Endothelial cell of hepatic sinusoid (primary cell): ENCODE measurements around the gene ZNF608.

Source experiments
- in situ Hi-C: cut with HindIII; loops from 2 replicates; pipeline ENCODE4 v1.10.0; 2017; ENCODE audit warnings: low sequenced_read_pairs

ZNF608 gene

DNA sequence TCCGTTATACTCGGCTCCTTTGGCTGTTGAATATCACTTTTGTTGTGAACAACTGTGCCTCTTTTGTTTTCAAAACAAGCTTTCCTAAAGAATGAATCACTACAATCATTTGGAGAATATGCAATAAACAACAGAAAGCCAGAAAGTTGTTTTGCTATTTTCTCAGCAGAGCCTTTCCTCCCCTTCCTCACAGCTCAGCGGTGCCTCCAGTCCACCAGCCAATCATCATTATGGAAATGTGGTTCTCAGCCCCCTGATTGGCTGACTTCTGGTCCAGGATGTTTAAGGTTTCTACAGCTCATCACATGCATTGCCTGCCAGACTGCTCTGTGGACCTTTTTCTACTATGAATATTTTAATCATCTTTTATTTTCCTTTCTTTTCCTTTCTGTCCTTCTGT lies 9.1 kb upstream of the ZNF608 start:
- in situ Hi-C loops: no loop called here

DNA sequence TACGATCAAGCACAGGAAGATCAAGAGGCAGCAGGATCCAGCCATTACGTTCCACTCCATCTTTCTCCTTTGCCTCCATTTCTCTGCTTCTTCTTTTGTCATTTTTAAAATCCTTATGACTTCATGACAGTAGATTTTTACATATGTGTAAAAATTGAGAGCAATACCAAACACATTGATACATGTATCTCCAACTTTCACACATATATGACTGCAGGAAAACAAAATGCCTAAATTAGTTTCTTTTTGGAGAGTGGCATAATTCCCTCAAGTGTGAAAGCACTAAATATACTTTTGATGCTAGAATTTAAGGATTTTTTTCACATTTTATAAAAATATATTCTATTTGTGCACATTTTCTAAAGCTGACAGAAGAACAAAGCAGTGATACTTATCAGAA lies 8.6 kb upstream of the ZNF608 start:
- in situ Hi-C loops: no loop called here

DNA sequence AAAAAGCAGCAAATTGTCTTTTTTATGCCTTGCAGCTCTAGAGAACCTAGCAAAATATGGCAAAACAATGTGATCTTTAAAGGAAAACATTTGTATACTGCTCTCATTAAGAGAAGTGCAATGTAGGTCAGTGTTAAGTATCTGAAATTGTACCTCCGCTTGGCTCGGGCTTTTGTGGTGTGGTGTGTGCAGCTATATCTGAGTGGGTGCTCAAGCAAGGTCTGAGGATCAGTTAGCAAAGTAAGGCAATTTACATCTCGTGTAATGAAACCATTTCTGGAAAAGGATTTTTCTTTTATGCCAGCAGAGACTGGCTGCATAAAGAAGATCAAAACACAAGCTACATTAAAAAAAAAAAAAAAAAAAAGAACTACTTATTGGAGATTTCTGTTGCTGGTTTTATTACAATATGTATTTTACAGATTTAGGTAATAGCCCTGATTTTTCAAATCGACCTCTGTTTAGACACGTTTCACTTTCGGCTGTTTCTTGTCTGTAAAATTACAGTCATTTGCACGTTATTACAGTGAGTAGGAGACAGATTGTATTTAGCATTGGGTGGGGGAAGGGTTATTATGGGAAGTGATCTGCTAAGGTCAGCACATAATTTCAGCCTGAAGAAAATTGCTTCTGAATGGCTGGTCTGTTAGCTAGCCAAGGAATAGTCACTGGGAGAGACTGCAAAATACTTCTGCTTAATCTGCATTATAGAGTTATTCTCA lies 7.9 kb upstream of the ZNF608 start:
- in situ Hi-C loops: no loop called here

DNA sequence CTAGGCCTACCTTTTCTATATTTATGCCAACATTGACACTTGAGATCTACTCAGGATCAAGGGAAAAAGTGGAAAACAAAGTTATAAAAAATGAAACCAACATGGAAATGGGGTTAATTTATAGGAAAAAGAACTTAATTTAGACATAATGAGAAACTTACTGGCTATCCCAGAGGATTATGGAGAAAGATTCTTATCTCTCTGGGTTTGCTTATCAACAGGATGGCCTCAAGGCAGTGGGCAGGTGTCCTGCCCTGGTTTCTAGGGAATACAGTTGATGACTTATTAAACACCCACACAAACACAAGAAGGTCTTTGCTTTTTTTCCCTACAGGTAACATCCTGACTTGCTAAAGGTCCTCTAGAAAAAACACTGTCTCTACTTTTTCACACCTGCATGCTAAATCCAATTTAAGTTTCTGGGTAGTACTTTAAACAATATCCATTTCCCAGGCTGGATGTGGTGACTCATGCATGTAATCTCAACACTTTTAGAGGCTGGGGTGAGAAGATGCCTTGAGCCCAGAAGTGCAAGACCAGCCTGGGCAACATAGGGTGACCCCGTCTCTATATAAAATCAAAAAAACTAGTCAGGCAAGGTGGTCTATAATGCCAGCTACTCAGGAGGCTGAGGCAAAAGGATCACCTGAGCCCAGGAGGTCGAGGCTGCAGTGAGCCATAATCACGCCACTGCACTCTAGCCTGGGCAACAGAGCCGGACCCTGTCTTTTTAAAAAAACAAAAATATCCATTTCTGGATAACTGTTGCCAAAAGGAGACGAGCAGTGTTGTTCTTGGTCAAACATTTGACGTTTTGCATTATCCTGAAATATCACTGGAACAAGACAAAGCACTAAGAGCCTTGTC lies 6.6 kb upstream of the ZNF608 start:
- in situ Hi-C loops: no loop called here

DNA sequence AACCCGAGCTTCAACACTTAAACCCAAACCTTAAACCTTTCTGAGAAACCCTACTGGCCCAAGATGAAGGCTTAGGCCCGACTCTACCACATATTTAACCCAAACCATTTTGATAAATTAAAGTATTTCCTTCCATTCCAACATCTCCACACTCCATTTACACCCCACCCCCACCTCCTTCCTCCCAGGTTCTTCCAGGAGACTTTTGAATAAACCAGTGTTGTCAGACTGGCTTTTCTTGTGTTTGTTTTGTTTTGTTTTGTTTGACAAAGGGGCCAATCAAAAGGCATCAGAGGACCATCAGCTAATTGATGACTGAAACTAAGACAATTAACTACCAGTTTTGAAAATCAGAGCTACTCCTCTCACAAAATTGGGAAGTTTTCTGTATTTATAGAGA lies 4.6 kb upstream of the ZNF608 start:
- in situ Hi-C loops: no loop called here

DNA sequence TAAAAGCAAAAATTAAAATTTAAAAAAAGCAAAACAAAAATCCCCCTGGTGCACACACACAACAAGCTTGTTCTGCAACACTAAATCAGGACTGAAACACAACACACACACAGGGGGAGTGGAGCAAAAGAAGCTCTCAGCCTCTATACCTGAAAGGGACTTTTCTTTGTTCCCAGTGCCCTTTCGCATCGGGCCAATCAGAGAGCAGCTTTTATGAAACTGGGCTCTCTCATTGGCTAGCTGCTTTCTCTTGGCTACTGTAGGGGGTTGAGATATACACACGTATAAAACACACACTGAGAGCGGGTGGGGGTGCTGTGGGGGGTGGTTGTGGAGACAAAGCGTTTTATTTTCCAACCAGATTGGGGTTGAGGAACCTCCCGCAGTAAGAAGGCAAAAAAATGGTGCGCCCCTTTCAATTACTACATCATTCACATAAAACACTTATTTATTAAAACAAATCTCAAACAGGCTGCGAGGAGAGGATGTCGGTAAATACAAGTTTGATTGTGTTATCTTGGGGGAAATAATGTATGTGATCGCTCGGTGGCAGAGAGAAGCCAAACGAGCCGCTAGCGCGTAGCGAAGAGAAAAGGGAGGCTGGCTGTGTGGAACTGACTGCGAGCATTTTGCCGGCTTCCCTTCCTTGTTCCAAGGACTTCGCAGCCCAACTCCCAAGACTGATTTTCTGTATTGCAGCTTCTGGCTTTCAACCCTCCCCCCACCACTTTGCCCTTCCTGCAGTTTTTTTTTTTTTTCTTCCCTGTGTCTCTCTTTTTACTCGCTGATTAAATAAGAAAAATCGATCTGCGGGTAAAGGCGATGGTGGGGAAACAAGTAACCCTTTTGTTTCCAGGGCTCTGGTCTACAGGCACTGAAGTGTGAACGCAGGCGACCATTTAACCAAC lies 2.5 kb upstream of the ZNF608 start:
- in situ Hi-C loops: loop anchor here (5.0 kb wide), 1 partner anchor 53 kb away; no protein-coding TSS in a partner anchor

DNA sequence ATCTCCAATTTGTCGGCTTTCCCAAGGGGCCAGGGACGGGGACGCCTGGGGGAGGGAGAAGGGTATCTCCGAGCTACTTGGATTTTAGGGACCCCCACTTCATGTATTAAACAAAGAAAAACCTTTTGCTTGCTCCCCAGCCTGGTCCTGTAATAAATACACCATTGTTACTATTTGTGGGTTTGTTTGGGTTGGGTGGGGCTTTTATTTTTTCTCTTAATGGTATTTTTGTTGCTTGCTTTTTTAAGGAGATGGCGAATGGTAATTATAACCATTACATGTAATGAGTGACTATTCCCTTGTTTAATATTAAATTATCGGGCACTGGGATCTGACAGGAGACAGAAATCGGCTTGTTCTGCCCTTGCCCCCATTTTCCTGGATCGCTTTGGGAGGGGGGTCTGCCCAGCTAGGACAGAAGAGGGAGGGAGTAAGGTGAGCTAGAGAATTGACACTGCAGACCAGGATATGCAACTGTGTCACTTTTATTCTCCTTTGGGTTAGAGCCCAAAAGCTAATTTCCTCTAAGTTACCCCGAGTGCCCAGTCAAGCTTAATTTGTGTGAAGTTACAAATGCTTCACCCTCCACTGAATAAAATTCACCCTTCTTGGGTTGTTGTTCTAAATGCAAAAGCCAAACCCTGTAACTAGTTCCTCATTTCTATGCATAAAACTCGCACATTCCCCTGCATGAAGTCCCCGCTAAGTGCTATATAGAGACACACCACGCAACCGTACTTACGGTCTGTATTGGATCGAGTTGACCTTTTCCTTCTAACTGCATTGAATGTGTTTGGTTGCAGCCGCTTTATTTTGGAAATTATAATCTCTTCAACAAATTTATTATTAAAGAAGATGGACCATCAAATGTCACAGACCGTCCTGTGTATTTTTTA lies 1.6 kb upstream of the ZNF608 start:
- in situ Hi-C loops: loop anchor here (5.0 kb wide), 1 partner anchor 54 kb away; no protein-coding TSS in a partner anchor

DNA sequence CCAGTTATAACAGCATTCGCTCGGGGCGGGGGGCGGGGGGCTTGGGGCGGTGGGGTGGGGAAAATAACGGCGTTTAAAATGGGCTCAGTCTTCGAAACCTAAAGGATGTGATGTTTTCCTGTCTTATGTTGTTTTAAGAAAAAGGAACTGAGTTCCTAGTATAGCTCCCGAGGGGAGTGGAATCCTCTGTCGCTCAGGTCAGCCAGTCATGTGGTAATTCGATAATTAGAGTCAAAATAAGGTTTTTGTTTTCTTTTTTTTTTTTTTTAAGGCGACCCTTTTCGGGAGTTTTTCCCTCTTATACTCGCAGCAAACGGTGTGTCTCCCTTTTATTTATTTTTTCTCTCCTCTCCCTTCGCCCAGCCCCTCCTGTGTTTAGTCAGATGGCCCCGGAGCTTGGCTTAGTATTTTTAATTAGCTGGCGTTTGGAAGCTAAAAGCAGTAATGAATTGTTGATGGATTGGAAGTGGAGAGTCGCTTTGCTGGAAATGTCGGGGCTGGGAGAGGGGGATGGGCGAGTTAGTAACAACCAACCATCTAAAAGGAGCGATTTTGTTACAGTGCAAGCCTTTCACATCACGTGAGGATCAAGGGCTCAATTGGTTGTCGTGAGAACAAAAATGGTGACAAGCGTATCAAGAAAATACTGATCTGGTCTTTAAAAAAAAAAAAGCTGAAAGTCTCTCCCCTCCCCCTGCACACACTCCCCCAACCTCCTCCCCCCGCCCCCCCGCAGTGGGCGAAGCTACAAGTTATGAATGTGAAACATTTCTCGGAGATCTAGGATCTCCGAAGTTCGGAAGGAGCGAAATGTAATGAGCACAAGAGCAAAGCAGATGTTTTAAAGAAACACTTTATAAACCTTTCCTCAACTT lies 714 bp upstream of the ZNF608 start:
- in situ Hi-C loops: loop anchor here (5.0 kb wide), 1 partner anchor 55 kb away; no protein-coding TSS in a partner anchor

DNA sequence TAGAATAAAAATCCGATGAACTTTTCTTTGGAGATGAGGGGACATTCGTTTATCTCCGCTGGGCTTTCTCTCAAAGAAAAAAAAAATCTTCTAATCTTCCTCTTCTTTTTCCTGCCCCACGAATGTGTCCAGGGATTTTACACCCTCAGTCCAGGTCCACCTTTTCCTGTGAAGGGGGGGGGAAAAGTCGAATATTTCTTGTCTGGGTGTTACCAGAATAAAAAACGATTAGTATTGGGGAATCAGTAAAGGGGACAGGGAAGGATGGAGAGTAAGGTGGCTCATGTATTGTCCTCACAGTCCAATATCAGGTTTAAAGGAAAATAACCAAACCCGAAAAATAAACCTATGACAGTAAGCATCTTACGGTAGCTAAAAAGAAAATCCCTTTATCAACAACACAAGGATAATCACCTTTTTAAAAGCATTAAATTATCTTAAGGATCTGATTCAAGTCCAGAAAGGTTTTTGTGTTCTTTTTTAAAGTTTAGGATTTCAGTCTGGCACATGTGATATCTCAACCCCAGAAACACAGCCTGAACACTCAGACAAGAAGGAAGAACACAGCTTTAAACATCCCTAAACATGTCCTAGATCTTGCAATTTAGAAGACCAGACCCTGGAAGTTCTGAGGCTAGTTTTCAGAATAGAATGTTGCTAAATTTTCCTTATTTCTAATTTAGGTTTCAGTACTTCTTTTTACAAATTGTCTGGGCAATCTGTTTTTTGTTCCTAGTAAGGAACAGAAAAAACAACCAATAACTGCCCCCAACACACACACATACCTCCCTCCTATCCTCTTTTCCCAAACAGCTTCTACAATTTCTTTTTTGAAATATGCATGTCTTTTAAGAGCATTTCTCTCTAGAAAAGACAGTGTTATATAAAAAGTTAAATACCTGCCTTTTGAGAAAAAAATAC lies 1.2 kb downstream of the ZNF608 start:
- in situ Hi-C loops: loop anchor here (5.0 kb wide), 1 partner anchor 57 kb away; no protein-coding TSS in a partner anchor

DNA sequence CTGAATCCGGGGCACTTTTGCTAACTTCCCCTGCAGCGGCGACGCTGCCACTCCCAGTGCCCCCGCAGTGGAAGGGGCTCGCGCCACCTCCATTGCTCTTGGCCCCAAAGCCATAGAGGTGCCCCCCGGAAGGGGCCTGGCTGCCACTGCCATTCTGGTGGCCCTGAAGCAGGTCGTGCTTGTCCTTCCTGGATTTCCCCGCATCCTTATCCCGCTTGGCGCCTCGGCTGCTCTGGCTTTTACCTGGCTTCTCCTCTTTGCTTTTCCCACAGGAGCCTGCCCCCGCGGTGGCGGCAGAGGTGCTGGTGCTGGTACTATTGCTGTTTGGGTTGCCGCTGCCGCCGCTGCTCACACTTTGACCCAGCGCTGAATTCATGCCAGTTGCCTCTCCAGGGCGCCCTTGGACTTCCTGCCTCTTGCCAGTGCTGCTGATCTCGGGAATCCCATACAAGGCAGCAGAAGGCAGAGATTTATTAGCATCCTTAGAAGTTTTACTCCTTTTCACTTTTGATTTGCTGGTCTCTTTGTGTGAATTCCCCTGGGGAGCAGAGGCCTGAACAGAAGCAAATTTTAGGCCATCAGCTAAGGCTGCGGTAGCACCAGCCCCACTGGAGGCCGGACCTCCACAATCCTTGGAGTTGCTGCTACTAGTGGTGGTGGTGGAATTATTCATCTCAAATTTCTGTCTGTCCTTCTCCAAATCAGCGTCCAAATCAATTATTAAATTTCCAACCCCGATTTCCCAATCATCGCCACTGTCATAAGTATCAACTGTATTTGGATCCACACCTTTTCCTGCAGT lies 2.1 kb downstream of the ZNF608 start:
- in situ Hi-C loops: no loop called here

DNA sequence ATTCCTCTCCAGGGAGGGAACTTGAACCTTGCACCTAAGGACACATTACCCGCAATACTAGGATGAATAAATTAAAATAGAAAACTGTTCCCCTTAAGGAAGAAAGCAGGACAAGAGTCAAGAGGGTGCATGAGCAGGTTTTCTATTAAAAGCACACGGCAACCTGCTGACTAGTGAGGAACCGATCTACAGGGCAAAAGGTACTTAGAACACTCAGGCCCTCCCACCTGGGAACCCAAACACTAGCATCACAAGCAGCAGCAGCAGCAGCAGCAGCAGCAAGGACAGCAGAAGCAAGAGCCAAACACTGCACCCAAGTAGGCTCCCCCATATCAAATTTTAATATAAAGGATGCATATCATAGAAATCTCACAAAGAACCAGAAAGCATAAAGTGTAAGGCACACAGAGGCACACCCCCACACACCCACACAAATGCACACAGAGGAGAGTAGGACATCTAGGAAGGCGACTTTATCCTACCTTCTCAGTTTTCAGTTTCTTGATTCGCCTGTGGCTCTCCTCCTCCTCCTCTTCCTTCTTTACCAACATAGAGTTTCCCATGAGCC lies 2.8 kb downstream of the ZNF608 start:
- in situ Hi-C loops: no loop called here

DNA sequence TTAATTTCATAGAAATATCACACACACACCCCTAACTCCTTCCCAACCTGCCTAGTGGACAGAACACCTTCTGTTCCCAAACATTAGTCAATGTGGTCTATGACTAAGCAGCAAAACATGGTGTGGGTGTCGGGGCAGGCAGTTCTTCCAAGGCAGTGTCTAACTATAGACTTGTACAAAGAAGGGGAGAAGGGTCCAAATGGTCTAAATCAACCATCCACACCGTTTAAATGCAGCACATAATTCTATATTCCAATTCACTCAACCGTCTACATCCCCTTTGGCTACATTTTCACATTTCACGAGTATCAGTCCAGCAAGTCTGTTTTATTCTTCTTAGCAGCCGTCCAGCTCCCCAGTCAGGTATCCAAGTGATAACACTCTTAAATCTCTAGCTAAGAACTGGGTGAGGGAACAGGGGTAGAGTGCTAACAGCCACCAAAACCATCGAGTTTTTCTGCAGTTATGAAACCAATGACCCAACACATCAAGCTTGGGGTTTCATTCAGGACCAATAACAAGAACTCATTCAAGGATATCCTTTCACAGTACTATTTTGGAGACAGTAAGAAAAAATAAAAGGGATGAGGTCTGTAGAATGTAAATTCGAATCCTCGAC lies 3.3 kb downstream of the ZNF608 start:
- in situ Hi-C loops: no loop called here

DNA sequence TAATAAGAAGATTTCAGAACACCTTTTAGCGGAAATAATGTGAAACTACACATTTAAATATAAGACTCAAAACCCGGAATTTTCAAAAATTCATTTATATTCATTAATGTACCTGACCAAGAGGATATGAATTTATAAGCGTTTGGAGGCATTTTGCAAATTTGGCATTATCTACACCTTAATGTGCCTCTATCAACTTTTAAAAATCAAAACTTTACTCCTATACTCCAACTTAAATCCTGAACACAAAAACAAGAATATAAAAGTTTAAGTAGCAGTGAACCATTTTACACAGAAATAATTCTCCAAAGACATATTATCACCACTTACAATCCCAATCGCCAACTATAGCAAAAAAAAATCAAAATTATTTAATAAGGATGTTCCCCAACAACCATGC lies 3.9 kb downstream of the ZNF608 start:
- in situ Hi-C loops: no loop called here

DNA sequence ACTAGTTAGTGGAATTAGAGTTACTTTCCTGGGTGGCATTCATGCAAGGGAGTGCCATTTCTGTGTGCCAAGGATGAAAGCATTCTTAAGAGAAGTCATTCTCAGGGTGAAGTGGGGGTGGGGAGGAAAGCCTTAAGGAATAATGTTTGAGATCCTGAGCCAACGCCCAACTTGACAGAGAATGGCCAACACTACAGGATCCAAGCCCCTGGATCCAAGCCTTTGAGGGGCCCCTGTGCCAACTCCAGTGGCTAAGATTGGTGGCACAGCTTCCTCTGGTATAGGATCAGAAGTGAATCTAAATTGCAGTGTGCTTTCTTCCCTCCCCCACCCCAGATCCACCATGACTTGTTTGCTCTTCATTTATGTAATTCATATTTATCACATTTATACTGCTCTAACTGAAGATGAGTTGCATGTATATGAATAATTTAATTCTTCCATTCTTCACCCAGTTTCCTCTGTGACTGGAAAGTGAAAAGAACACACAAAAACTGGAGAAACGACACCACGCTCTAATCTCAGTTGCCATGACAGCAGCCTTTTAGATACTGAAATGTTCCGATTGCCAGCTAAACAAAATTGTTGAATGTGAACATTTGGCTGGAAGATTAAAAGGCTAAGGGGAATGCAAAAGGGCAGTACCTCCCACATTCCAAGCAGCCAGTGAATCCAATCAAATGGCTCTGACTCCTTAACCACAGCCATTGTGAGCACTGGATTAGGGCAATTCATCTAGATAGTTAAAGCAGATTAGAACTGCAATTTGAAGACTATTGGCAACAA lies 4.5 kb downstream of the ZNF608 start:
- in situ Hi-C loops: no loop called here

DNA sequence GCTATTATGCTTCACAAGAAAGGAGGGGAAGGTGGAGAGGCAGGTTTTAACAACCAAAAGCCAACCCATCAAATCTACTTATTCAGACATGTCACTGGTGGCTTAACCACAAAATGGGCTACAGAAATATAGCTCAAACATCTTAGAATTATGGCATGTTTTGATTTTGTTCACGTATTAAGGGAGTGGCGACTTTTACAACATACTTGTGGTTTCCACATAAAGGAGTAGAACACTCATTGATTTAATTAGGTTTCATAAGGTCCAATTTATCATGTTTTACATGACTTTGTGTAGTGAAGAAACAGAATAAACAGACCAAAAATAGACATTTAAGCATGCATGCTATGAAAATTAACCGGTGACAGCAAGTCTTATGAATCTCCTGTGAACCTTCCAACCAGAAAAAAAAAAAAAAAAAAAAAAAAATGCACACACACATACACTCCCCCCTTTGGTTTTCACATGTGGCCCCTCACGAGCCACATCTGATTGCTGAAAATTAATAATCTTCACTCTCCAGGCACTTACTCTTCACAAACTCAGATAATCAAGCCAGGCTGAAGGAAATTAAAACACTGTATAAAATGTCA lies 5.4 kb downstream of the ZNF608 start:
- in situ Hi-C loops: no loop called here
